Activated naive CD8-positive, alpha-beta T cell (primary cell): ENCODE measurements around the gene TET2.
A peak's percentile ranks its signal among the peaks of the same experiment; 100 is the strongest.
"Not testable (repeated sequence)": the region's sequence is repeated elsewhere in the genome, so short reads cannot be mapped to it uniquely, and the experiment has no call there.

Experiments used
- H3K27ac Mint-ChIP-seq: one replicate; pipeline ENCODE4 v1.8.0; 2021; ENCODE audit warnings: mixed read lengths
- H3K27me3 Mint-ChIP-seq: one replicate; pipeline ENCODE4 v1.8.0; 2021; ENCODE audit warnings: mixed read lengths
- H3K36me3 Mint-ChIP-seq: one replicate; pipeline ENCODE4 v1.8.0; 2021; ENCODE audit warnings: mixed read lengths
- H3K4me1 Mint-ChIP-seq: one replicate; pipeline ENCODE4 v1.8.0; 2021; ENCODE audit warnings: low read depth, mixed read lengths
- H3K4me3 Mint-ChIP-seq: one replicate; pipeline ENCODE4 v1.8.0; 2021; ENCODE audit warnings: mild to moderate bottlenecking, mixed read lengths
- H3K9me3 Mint-ChIP-seq: one replicate; pipeline ENCODE4 v1.8.0; 2021; ENCODE audit warnings: low read depth, mixed read lengths

Gene TET2

DNA sequence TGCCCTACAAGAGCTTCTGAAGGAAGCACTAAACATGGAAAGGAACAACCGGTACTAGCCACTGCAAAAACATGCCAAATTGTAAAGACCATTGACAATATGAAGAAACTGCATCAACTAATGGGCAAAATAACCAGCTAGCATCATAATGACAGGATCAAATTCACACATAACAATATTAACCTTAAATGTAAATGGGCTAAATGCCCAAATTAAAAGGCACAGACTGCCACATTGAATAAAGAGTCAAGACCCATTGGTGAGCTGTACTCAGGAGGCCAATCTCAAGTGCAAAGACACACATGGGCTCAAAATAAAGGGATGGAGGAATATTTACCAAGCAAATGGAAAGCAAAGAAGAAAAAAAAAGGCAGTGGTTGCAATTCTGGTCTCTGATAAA is 152.4 kb downstream of the TET2 start:
- not testable (repeated sequence) for H3K4me3 Mint-ChIP-seq, H3K27me3 Mint-ChIP-seq, H3K27ac Mint-ChIP-seq, H3K4me1 Mint-ChIP-seq, H3K36me3 Mint-ChIP-seq
- peaks cover 19% of the 10 kb centered on the region for H3K9me3 Mint-ChIP-seq

DNA sequence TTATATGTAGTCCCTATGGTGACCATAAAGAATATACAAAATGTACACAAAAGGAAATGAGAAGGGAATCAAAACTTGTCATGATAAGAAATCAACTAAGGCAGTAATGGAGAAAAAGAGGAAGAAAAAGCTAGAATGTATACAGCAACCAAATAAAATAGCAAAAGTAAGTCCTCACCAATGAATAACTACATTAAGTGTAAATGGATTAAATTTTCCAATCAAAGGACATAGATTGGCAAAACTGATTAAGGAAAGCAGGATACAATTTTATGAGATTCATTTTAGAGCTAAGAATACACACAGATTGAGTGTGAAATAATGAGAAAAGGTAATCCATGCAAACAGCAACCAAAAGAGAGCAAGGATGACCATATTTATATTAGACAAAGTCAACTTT is 157.4 kb downstream of the TET2 start:
- Mint-ChIP-seq H3K36me3 (peaks cover 8% of the 10 kb centered on the region), H3K27me3 (no peaks in the 10 kb centered on the region), H3K4me1 (peaks cover 22% of the 10 kb centered on the region), H3K9me3 (peaks cover 19% of the 10 kb centered on the region), H3K27ac (no peak overlapping the region), H3K4me3 (no peak overlapping the region)

DNA sequence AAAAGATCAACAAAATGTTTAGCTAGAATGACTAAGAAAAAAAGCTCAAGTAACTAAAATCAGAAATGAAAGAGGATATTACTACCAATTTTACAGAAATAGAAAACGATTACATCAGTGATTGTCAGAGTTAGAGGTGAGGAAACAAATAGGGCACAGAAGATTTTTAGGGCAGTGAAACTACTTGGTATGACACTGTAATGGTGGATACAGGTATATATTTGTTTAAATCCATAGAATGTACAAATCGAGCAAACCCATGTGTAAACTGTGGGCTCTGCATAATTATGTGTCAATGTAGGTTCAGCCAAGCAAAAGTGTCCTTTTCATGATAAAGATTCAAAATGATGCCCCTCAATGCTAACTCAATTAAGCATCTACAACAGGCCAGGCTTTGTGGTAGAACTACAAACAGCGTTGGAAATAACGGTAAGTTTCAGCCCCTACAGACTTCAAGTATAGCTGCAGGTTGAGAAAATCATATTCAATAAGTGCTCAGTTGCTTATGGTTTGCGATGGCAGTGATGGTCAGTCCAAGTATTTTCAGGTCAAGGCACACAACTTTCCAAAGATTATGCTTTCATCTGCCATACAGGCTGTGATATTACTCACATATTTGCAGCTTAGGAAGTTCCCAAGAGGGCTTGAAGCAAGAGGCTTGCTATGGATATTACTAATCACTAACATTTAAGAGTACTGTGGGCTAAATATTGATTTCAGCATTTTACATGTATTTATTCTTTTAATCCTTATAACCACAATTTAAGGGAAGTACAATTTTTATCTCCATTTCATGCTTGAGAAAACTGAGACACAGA is 158.6 kb downstream of the TET2 start:
- peaks cover 14% of the 10 kb centered on the region for H3K9me3 Mint-ChIP-seq
- peak overlapping the region; percentile 95 for H3K27ac Mint-ChIP-seq
- H3K4me1 Mint-ChIP-seq = peaks cover 22% of the 10 kb centered on the region
- no peak overlapping the region for H3K4me3 Mint-ChIP-seq
- peaks cover 10% of the 10 kb centered on the region for H3K36me3 Mint-ChIP-seq
- no peaks in the 10 kb centered on the region for H3K27me3 Mint-ChIP-seq

DNA sequence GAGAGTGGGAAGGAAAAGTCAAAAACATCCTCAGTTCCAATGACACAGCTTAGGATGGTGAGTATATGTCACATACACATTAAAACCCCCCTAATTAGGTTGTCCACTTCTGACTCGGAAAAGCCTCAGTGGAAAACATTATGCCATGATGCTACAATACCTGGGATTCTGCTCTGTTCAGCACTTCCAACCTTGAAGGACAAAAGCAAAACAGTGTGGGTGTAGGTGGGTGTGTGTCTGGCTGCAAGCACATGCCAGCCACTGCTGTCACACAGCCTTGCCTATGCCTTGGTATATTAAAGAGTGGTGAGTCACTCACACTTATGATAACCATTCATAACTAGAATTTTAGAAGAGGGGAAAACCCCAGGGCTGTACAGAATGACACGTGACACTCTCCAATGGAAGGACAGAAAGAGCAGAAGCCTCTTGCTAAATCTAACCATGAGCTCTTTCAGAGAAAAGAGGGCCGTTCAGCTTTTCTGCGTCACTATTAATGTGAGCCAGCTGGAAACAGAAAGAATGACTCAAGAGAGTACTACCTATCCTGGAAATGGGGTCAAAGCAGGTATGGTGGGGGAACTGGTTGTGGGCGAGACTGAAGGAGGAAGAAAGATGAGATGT is 159.6 kb downstream of the TET2 start:
- peak overlapping the region; percentile 95 for H3K27ac Mint-ChIP-seq
- peaks cover 13% of the 10 kb centered on the region for H3K36me3 Mint-ChIP-seq
- peak overlapping the region; percentile 56 for H3K4me3 Mint-ChIP-seq
- no peaks in the 10 kb centered on the region for H3K27me3 Mint-ChIP-seq
- H3K9me3 Mint-ChIP-seq = peaks cover 17% of the 10 kb centered on the region
- peaks cover 22% of the 10 kb centered on the region for H3K4me1 Mint-ChIP-seq

DNA sequence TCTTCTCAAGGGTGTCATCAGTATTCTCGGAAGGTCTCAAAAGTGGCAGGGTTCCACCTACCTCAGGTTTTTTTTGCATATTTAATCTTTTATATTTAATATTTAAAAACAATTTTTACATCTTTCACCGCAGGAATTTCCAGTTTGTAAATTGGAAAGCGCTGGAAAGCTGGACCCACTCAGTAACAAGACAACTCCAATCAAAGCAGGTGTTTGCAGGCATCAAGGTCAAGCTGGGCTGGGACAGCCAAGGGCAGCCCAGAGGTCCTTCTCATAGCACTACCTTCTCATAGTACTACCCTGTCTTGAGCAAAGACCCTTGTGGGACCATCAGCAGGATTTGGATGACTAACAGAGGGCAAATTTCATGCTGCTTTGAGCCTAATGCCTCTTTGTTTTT is 160.1 kb downstream of the TET2 start:
- Mint-ChIP-seq H3K4me3 (peak overlapping the region; percentile 4), H3K27ac (peak overlapping the region; percentile 95), H3K4me1 (peaks cover 22% of the 10 kb centered on the region), H3K36me3 (peaks cover 16% of the 10 kb centered on the region), H3K9me3 (peaks cover 17% of the 10 kb centered on the region), H3K27me3 (no peaks in the 10 kb centered on the region)

DNA sequence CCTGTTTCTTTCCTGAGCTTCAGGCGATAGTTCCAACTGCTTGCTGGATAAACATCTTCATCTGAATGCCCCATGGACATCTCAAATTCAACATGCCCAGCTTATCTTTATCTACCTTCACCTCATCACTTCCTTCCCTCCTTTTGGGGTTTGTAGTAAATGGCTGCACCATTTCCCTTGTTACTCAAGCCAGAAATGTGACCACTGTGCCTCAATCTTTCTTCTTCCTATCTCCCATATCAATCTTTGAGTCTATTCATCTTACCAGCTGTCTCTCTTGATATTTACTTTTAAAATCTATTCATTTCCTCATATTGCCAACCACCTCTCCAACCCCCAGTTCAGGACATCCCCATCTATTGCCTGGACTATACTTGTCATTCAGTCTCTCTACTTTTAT is 171.8 kb downstream of the TET2 start:
- H3K36me3 Mint-ChIP-seq = peaks cover 23% of the 10 kb centered on the region
- H3K27me3 Mint-ChIP-seq = no peaks in the 10 kb centered on the region
- H3K4me3 Mint-ChIP-seq = no peak overlapping the region
- peaks cover 2% of the 10 kb centered on the region for H3K9me3 Mint-ChIP-seq
- no peak overlapping the region for H3K27ac Mint-ChIP-seq
- no peaks in the 10 kb centered on the region for H3K4me1 Mint-ChIP-seq

DNA sequence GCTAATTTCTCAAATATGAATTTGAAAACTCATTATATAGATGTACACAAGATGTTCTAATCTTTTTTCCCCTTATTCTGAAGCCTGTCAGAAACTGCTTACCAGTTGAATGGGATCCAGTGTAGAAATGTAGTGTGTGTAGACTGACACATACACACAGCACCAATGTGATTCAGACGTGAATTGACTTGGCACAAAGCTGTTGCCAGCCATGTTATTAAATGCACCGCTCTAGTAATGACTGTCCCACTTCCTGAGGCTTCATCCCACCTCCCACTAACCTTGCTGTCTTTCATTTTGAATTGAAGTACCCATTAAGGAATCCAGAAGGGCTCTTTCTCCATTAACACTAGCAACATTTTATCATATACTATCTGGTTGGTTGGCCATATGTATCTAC is 180.5 kb downstream of the TET2 start:
- Mint-ChIP-seq H3K36me3 (peaks cover 3% of the 10 kb centered on the region), H3K9me3 (no peaks in the 10 kb centered on the region), H3K4me1 (peaks cover 11% of the 10 kb centered on the region), H3K27ac (no peak overlapping the region), H3K27me3 (no peaks in the 10 kb centered on the region), H3K4me3 (no peak overlapping the region)

DNA sequence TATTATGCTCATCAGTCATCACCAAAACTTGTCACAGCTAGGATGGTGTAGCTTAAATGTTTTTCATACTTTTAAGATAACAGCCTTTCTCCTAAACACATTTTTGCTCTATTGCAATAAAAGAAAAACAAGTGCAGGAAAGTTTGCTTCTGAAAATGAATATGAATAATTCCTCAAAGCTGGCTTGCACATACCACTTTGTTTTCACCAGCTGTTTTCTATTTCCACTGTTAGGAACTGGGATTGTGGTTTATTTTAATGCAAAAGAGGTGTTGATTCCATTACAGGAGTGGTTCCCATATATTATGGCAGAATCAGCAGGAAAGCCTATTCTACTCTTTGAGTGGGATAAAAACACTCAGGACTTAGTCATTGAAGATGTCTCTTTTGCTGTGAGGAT is 181.3 kb downstream of the TET2 start:
- Mint-ChIP-seq H3K4me1 (peaks cover 11% of the 10 kb centered on the region), H3K9me3 (no peaks in the 10 kb centered on the region), H3K27ac (no peak overlapping the region), H3K4me3 (no peak overlapping the region), H3K36me3 (peaks cover 3% of the 10 kb centered on the region), H3K27me3 (no peaks in the 10 kb centered on the region)

DNA sequence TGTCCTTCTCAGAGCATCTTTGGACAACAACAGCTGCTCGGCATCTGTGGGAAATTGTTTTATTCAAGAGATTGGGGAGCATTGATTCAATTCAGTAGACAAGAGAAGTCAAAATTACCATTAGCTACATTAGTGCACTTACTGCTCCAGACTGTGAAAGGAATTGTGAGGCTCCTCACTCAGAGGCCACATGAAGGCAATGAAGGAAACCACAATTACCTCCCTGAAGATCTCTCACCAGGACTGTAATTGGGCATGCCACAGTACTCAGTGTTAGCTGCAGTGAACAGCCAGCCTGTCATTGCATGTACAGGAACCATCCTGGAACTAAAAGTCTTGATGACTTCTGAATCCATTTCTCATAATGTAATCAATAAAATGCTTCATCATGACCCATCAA is 182.4 kb downstream of the TET2 start:
- Mint-ChIP-seq H3K27me3 (no peaks in the 10 kb centered on the region), H3K4me3 (no peak overlapping the region), H3K9me3 (no peaks in the 10 kb centered on the region), H3K36me3 (peaks cover 3% of the 10 kb centered on the region), H3K27ac (no peak overlapping the region), H3K4me1 (peaks cover 11% of the 10 kb centered on the region)
